Measurements from ENCODE around the gene LSAMP.
"Not testable (repeated sequence)": the region's sequence is repeated elsewhere in the genome, so short reads cannot be mapped to it uniquely, and the experiment has no call there.

The LSAMP gene

DNA sequence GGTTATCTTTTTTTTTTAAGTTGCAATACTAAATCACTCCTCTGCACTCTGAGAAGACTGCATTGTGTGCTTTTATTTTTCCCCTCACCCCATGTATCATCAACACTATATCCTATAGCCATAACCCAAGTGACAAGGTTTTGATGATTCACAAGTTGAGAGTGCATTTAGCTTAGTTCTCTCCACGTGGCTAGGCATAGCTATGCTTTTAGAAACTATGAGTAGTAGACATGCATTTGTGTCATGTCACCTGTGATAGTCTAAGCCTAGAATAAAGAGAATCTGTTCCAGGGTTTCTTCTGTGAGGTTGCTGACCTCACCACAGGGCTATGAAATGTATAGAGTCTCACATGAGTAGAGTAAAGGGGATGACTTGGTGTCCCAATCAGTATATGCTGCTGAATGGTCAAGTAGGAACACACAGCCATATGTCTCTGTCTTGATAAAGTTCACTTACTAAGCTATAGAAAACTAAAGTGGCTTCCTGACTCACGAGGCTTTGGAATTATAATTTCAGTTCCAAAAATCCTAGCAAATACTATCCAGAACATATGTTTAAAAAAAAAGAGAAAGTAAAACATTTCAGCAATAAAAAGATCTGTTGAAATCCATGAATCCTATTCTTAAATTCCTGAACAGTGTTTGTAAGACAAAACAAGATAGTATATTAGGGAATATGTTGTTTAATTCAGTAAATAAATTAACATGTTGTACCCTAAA lies 206.3 kb downstream of the LSAMP start:
- TF ChIP-seq, protein P1, sequence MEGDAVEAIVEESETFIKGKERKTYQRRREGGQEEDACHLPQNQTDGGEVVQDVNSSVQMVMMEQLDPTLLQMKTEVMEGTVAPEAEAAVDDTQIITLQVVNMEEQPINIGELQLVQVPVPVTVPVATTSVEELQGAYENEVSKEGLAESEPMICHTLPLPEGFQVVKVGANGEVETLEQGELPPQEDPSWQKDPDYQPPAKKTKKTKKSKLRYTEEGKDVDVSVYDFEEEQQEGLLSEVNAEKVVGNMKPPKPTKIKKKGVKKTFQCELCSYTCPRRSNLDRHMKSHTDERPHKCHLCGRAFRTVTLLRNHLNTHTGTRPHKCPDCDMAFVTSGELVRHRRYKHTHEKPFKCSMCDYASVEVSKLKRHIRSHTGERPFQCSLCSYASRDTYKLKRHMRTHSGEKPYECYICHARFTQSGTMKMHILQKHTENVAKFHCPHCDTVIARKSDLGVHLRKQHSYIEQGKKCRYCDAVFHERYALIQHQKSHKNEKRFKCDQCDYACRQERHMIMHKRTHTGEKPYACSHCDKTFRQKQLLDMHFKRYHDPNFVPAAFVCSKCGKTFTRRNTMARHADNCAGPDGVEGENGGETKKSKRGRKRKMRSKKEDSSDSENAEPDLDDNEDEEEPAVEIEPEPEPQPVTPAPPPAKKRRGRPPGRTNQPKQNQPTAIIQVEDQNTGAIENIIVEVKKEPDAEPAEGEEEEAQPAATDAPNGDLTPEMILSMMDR (conservative IDR thresholded peaks at IDR 0.05; ENCODE audit: low read depth, low read length), result no peak
- H3K4me3 ChIP-seq (ENCODE audit: low read length), result no peak overlapping the region
- DNase-seq (ENCODE audit: low read depth), result no peak

DNA sequence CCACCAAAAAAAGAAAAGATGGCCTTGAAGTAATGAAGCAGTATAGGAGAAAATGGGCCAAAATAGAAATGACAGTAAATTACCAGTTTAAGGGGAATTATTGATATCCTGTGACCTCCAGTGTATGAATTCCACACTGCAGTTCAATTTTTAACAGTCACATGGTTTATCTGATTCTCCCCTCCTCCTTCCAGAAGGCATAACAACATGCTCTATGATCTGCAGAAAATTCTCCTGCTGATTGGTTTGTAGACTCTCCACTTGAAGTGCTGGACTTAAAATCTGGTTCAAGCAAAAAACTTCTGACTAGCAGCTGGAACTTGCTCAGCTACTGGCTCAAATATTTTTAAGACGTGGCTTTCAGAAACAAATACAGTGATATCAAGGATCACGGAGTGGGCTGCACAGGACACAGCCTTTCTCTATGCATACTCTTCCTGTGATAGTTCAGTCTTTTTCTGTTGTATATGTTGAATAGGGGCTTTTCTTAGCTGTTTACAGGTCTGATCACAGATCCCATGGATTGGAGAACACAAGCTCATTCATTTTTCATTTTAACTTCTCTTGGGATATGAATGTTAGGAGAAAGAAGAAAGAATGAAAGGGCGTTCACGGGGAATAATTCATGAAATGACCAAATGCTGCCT lies 211.5 kb downstream of the LSAMP start:
- TF ChIP-seq, protein P1 (conservative IDR thresholded peaks at IDR 0.05; ENCODE audit: low read depth, low read length), result no peak
- no peak overlapping the region for H3K4me3 ChIP-seq (ENCODE audit: low read length)
- no peak for DNase-seq (ENCODE audit: low read depth)

DNA sequence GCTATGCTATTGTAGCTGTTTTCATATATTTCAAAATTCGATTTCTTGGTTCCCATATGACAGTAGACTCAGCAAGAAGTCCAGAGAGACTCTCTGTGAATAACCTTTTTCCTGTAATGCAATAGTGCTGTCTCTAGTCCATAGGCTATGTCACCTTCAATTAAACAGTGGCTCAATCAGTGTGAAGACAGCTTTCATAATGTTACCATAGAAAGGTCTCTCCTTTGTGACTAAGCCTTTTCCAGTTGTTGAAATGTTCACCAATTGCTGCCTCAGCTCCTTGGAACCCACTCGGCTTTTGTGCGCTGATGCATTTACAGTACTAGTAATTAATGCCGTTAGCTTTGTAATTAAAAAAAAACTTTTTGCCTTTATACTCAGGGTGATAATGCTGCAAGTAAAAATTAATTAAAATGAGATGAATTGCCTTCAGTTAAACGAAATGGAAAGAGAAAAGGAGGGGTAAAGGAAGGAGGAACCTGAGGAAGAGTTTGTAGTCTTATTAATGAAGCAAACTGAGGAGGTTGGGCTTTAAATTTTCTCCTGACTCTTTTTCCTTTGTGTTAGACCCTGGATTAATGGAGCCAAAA lies 214.8 kb downstream of the LSAMP start:
- TF ChIP-seq, protein P1 (conservative IDR thresholded peaks at IDR 0.05; ENCODE audit: low read depth, low read length), result no peak
- no peak overlapping the region for H3K4me3 ChIP-seq (ENCODE audit: low read length)
- no peak for DNase-seq (ENCODE audit: low read depth)

DNA sequence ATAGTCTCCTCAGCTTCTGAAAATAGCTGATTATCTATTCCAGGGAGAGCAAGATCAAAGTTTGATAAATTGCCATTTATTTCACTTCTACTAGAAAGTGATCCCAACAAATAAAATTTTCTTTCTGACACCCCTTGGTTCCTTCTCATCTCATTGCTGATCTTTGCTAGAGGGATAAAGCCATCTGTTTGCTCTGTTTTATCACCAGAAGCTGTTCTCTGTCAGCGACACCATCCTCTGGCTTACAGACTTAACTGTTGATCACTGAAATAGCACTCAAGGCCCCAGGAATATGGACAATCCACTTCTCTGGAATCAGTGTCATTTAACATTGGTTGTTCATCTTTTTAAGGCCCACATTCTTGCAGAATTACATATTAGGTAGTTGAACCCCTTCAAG lies 219.0 kb downstream of the LSAMP start:
- TF ChIP-seq, protein P1 (conservative IDR thresholded peaks at IDR 0.05; ENCODE audit: low read depth, low read length), result no peak
- DNase-seq (ENCODE audit: low read depth), result no peak
- H3K4me3 ChIP-seq (ENCODE audit: low read length), result no peak overlapping the region

DNA sequence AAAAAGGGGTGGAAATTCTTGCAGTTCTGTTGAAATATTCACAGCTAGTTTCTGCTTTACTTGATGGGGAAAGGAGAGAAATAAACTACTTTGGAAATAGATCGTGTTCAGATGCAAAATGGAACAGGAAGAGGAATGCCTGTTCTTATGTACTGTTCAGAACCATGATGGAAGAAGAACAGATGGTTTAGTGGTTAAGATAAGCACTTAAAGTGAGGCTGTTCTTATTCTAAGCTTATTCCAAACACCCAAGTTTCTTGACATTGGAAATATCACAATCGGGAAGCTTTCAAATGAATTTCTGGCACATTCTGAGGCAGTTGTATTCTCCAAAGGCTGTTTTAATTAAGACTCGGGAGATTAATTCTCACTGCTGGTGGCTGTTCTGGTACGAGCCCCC lies 228.5 kb downstream of the LSAMP start:
- TF ChIP-seq, protein P1 (conservative IDR thresholded peaks at IDR 0.05; ENCODE audit: low read depth, low read length), result no peak
- no peak overlapping the region for H3K4me3 ChIP-seq (ENCODE audit: low read length)
- no peak for DNase-seq (ENCODE audit: low read depth)

DNA sequence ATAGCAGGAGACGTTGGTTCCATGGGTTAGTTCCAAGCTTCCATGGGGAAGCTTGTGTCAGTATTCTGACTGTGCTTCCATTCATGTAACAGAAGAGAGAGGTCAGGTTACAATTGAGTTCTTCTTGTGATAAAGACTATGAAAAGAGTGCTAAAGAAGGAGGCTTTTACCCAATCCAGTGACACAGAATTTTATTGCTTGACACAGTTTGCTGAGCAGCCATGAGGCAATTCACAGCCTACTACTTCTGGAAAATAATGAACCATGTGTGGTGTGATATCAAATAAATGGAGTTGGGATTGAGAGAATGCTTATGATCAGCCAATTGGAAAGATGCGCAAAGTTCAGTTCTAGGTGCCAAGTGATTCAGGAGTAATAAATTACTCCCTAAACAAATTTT lies 233.4 kb downstream of the LSAMP start:
- H3K4me3 ChIP-seq (ENCODE audit: low read length), result no peak overlapping the region
- TF ChIP-seq, protein P1 (conservative IDR thresholded peaks at IDR 0.05; ENCODE audit: low read depth, low read length), result no peak
- DNase-seq (ENCODE audit: low read depth), result no peak

DNA sequence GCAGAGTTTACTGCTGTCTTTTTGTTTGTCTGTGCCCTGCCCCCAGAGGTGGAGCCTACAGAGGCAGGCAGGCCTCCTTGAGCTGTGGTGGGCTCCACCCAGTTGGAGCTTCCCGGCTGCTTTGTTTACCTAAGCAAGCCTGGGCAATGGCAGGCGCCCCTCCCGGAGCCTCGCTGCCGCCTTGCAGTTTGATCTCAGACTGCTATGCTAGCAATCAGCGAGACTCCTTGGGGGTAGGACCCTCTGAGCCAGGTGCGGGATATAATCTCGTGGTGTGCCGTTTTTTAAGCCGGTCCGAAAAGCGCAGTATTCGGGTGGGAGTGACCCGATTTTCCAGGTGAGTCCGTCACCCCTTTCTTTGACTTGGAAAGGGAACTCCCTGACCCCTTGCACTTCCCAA lies 236.5 kb downstream of the LSAMP start:
- not testable (repeated sequence) for H3K4me3 ChIP-seq (ENCODE audit: low read length); DNase-seq (ENCODE audit: low read depth)

Data from retinal pigment epithelial cell (primary cell).